Hepatocyte (in vitro differentiated cells): ENCODE measurements around the gene BAHCC1.

Experiments
- CTCF ChIP-seq: fragments of 200-600 bp; sonication (generic); IDR thresholded peaks from 2 replicates; pipeline ENCODE4 v1.5.1; 2016; ENCODE audit warnings: antibody characterized with exemption, mild to moderate bottlenecking; ENCODE audit not compliant: poor library complexity
- EZH2 ChIP-seq: fragments of 200-600 bp; sonication (generic); IDR thresholded peaks from 2 replicates; pipeline ENCODE4 v1.6.1; 2016; ENCODE audit warnings: antibody characterized with exemption, mild to moderate bottlenecking, borderline replicate concordance
- EZH2phosphoT487 ChIP-seq: fragments of 200-600 bp; sonication (generic); IDR thresholded peaks from one replicate; pipeline ENCODE4 v1.6.1; 2018; ENCODE audit warnings: antibody characterized with exemption, mild to moderate bottlenecking, low read depth, moderate library complexity; ENCODE audit not compliant: unreplicated experiment, severe bottlenecking

GRCh38 chr17:81513753-81514488, 118.7 kb downstream of the BAHCC1 start:
- TF ChIP-seq CTCF (no peak), EZH2phosphoT487 (no peak), EZH2 (no peak)
